AG04449 (cell line): Measurements from ENCODE around the gene RAD51AP1.

Experiments
- CTCF ChIA-PET: fragments of 350-600 bp; formaldehyde crosslinking; extraction: SDS; loops from one replicate; lab custom pipeline; 2021; ENCODE audit warnings: antibody characterized with exemption; lab: Yijun Ruan, JAX
- POLR2A ChIA-PET: fragments of 400-600, 350-600 bp; formaldehyde crosslinking; extraction: SDS; loops from one replicate; lab custom pipeline; 2020; ENCODE audit warnings: antibody characterized with exemption, inconsistent platforms; lab: Yijun Ruan, JAX
- DNase-seq: peaks from one replicate; pipeline ENCODE4 v3.0.0-alpha.2; 2010; ENCODE audit warnings: low read depth, low spot score
- H3K4me3 ChIP-seq: 2 replicates; pipeline ENCODE4 v1.5.1; 2011; ENCODE audit warnings: low read depth, mild to moderate bottlenecking, control low read depth, low read length
- TF ChIP-seq, protein P1 (sequence below): IDR thresholded peaks from one replicate; pipeline ENCODE4 v1.5.1; 2011; ENCODE audit warnings: mild to moderate bottlenecking, moderate library complexity, low read length, control low read depth, inconsistent platforms; ENCODE audit not compliant: insufficient read depth; ENCODE audit errors: missing control alignments

The RAD51AP1 gene

DNA sequence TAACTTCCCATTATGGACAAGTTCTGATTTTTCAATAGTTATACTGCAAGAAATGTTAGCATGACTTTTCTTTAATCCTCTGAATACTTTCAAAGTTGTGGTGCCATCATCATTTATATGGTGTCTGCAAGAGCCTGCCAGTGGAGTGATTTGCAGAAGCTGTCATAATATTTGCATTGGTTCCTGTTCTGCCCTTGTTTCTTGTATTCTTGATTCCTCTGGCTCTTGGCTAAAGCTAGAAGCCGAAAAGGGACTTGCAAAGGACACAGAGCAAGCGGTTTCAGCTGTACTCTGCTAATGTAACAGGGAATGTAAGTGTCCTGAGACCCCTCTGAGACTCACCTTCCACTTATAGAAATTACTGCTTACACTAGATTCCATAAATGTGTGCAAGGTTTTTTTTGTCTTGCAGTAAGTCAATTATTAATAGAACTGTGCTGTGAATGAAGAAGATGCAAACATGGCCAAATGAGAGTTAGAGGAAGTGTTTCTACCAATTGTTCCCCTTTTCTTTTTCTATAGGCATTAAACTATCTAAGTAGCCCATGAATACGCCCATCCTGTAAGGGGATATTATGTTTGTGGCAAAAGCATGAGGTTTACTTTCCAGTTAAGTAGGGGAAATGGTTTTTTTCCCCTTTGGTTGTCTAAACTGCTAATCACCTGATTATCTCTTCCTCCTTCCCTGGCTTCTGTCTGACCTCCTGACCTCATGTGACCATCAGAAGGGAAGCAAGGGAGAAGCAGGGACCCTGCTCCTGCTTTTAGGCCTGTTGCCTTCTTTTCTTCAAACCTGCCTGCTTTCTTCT is 28.6 kb downstream of the RAD51AP1 start:
- CTCF ChIA-PET: no interaction called here
- POLR2A ChIA-PET: no interaction called here
- TF ChIP-seq, protein P1, sequence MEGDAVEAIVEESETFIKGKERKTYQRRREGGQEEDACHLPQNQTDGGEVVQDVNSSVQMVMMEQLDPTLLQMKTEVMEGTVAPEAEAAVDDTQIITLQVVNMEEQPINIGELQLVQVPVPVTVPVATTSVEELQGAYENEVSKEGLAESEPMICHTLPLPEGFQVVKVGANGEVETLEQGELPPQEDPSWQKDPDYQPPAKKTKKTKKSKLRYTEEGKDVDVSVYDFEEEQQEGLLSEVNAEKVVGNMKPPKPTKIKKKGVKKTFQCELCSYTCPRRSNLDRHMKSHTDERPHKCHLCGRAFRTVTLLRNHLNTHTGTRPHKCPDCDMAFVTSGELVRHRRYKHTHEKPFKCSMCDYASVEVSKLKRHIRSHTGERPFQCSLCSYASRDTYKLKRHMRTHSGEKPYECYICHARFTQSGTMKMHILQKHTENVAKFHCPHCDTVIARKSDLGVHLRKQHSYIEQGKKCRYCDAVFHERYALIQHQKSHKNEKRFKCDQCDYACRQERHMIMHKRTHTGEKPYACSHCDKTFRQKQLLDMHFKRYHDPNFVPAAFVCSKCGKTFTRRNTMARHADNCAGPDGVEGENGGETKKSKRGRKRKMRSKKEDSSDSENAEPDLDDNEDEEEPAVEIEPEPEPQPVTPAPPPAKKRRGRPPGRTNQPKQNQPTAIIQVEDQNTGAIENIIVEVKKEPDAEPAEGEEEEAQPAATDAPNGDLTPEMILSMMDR: no peak
- DNase-seq: no peak
- H3K4me3 ChIP-seq: no peak overlapping the region

DNA sequence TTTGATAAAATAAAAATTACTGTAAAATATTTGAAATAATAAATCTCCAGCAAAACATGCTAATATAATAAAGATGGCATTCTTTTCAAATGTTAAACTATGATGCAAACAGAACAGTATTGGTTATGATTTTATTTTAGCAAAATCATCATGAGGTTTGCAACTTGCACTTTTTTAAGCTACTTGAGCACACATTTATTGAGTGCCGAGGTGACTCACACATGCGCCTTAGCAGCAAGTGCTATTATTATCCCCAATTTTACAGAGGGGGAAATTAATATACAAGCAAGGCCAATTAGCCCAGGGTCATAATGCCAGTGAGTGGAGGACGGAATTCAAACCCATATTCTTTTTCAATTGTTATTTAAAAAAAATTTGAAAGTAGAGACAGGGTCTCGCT is 30.6 kb downstream of the RAD51AP1 start:
- no peak overlapping the region for H3K4me3 ChIP-seq
- POLR2A ChIA-PET: no interaction called here

DNA sequence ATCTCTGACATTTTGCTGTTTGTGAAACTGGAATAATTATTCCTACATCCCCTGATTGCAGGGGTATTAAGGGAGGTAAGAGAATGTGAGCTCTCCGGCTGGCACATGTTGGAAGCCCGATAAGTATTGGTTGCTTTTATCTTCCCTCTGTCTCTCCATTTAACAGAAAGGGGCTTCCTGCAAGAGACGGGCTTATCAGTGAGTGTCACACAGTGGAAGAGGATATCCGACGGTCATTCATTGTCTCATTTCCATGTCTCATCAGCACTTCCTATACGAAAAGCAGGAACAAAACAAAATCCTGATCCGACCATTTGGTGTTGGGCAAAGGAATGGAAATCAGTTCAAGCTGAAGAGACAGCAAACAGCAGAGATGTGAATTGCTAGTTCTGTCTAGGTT is 34.0 kb downstream of the RAD51AP1 start:
- ChIA-PET CTCF (no interaction called here), POLR2A (no interaction called here)
- H3K4me3 ChIP-seq: no peak overlapping the region
- DNase-seq: no peak
- TF ChIP-seq, protein P1: no peak

More for the DNA sequence above, 30.6 kb downstream of the RAD51AP1 start:
- CTCF ChIA-PET: interaction anchor here (1.0 kb wide), 1 partner anchor 33 kb away, joined by 3 read pairs; no protein-coding TSS in a partner anchor
- TF ChIP-seq, protein P1: no peak
- no peak for DNase-seq

DNA sequence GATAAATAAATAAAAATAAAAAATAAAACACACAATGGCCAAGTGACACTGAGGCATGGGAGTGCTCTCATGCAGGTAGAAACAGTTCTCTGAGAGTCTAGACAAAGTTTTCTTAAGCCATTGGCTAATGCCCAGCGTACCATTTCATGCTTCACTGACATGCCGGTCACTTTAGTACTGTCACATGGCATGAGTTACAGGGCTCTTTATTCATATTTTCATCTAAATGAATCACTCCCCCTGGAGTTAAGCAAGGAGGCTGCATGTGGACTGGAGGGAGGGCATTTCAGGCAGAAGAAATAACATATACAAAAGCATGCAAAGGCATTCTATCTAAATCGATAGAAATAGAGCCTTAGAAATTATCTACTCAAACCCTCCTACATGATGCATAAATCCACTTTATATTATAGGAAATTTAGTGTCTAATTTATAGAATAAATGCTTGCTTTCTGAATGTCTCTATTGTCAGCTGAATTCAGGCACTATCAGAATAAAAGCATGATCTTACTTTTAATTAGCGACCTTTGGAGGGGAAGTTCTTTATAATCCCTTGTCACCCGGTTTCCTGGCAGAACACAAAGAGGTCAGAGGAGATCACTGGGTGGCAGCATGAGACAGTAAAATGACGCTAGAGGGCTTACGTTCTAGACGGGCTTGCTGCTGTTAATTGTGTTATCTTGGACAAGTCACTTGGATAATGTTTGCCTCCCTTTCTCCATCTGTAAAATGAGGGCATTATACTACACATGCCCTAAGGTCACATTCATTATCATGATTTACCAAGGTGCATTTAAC is 40.8 kb downstream of the RAD51AP1 start:
- DNase-seq: no peak
- ChIA-PET POLR2A (no interaction called here), CTCF (interaction anchor here (1.0 to 1.1 kb wide), 2 partner anchors 14 to 182 kb away, joined by 3 to 4 read pairs; no protein-coding TSS in a partner anchor)
- no peak overlapping the region for H3K4me3 ChIP-seq
- TF ChIP-seq, protein P1: no peak

DNA sequence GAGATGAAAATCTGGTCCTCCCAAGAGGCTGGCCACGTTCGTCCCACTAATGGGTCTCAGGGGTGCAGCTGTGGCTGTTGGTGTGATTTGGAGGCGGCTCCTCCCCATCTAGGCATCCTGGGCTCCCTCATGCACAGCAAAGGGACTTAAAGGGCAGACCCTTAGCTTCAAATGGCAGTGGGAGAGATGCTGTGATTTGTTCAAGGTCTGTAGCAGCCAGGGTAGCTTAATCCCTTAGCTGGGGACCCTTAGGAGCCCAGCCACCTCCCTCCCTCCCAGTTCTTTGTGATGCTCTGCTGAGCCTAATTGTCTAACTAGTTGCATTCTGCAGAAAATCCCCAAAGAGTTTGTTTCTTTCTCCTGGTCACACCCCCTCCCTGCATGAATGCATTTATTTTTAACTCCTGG is 41.6 kb downstream of the RAD51AP1 start:
- no peak for DNase-seq
- CTCF ChIA-PET: interaction anchor here (0.8 to 1.1 kb wide), 4 partner anchors 10 to 181 kb away, joined by 3 to 4 read pairs (median 3); no protein-coding TSS in a partner anchor
- H3K4me3 ChIP-seq: no peak overlapping the region
- POLR2A ChIA-PET: no interaction called here
- TF ChIP-seq, protein P1: no peak

DNA sequence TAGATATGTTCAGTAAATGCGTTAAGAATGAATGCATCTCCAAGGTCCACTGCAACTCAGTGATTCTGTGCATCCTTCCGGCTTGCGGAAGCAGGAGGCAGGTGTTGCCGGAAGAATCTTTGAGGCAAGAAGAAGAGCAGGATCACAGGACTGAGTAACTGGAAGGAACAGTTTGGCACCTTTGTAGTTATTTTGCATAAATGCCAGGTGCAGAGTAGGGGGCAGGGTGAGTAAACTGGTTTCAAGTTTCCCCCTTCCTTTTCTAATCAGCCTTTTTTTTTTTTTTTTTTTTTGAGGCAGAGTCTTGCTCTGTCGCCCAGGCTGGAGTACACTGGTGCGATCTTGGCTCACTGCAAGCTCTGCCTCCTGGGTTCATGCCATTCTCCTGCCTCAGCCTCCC is 45.6 kb downstream of the RAD51AP1 start:
- CTCF ChIA-PET: no interaction called here
- POLR2A ChIA-PET: no interaction called here
- H3K4me3 ChIP-seq: no peak overlapping the region
- no peak for DNase-seq
- TF ChIP-seq, protein P1: no peak
